ENCODE results near the gene MGAT4C. TPM values are rescaled to one million over a fixed set of nuclear protein-coding genes. Genes with fewer than 3 reads are reported as not detected.

The MGAT4C gene
- total RNA-seq, 1 donor from 2014 or later: 1.0 TPM

DNA sequence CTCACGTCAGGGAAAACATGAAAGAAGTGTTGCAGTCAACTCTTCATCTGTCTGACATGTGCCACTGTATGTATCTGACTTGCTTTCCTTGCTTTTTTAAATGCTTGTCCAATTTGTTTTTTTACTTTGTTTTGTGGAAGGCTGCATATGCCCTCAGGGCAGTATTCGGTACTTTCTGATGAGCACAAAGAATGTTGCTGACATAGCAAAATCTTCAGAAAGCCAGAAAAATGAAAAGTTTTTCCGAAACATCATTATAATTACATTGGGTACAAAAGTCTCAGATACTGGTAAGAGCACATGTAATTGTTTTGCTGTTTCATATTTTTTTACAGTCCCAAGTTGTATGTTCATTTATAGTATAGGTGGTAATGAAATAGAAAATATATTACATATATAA is 237.8 kb downstream of the MGAT4C start:
- no peak overlapping the region for H3K9ac ChIP-seq (ENCODE audit: low read depth in 1 of 3, low read length in 3 of 3)
- H3K27ac ChIP-seq (ENCODE audit: low read depth, low read length): no peak overlapping the region
- no peaks in the 10 kb centered on the region for H3K36me3 ChIP-seq (ENCODE audit: control insufficient read depth in 3 of 3, insufficient read depth in 3 of 3, low read length in 3 of 3)
- H3K27me3 ChIP-seq (ENCODE audit: control insufficient read depth in 3 of 3, insufficient read depth in 3 of 3, low read length in 3 of 3): no peaks in the 10 kb centered on the region
- H3K4me1 ChIP-seq (ENCODE audit: control insufficient read depth in 3 of 3, insufficient read depth in 3 of 3, low read length in 3 of 3): no peaks in the 10 kb centered on the region
- no peak overlapping the region for H3K4me3 ChIP-seq (ENCODE audit: low read length in 3 of 3)
- no peaks in the 10 kb centered on the region for H3K9me3 ChIP-seq (ENCODE audit: control insufficient read depth in 3 of 3, low read length in 3 of 3)

DNA sequence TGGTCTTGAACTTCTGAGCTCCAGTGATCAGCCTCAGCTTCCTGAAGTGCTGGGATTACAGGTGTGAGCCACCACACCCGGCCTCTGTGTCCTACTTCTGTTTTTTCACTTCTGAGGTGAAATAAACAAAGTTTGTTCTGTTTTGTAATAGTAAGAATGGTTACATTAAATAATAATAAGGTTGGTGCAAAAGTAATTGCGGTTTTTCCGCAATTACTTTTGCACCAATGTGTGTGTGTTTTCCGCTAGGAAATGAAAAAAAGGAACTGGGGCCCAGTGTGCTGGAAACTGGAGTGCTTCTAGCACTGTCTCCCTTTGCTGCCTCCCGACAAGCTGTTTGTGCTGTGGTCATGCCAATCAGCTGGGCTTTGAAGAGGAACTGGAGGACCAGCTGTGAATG is 241.2 kb downstream of the MGAT4C start:
- H3K36me3 ChIP-seq (ENCODE audit: control insufficient read depth in 3 of 3, insufficient read depth in 3 of 3, low read length in 3 of 3): no peaks in the 10 kb centered on the region
- H3K9me3 ChIP-seq (ENCODE audit: control insufficient read depth in 3 of 3, low read length in 3 of 3): no peaks in the 10 kb centered on the region
- H3K4me3 ChIP-seq (ENCODE audit: low read length in 3 of 3): no peak overlapping the region
- H3K27me3 ChIP-seq (ENCODE audit: control insufficient read depth in 3 of 3, insufficient read depth in 3 of 3, low read length in 3 of 3): no peaks in the 10 kb centered on the region
- no peaks in the 10 kb centered on the region for H3K4me1 ChIP-seq (ENCODE audit: control insufficient read depth in 3 of 3, insufficient read depth in 3 of 3, low read length in 3 of 3)
- no peak overlapping the region for H3K27ac ChIP-seq (ENCODE audit: low read depth, low read length)
- no peak overlapping the region for H3K9ac ChIP-seq (ENCODE audit: low read depth in 1 of 3, low read length in 3 of 3)

DNA sequence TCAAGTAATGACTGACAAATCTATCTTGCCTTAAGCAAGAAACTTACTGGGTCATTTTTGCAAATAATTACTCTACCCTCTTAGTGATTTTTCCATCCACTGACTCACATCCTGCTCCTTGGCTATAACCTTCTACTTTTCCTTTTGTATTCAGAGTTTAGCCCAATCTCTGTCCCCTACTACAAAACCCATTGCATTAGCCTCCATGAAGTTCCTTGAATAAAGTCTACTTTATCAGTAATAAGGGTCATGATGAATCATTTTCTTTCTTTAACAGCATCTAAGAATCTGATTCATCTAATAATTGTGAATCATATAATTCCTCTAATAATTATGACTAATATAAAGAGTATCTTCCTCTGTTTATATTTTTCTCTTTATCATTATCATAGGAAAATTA is 249.5 kb downstream of the MGAT4C start:
- H3K9ac ChIP-seq (ENCODE audit: low read depth in 1 of 3, low read length in 3 of 3): no peak overlapping the region
- H3K27me3 ChIP-seq (ENCODE audit: control insufficient read depth in 3 of 3, insufficient read depth in 3 of 3, low read length in 3 of 3): no peaks in the 10 kb centered on the region
- no peak overlapping the region for H3K27ac ChIP-seq (ENCODE audit: low read depth, low read length)
- H3K9me3 ChIP-seq (ENCODE audit: control insufficient read depth in 3 of 3, low read length in 3 of 3): no peaks in the 10 kb centered on the region
- no peaks in the 10 kb centered on the region for H3K4me1 ChIP-seq (ENCODE audit: control insufficient read depth in 3 of 3, insufficient read depth in 3 of 3, low read length in 3 of 3)
- no peaks in the 10 kb centered on the region for H3K36me3 ChIP-seq (ENCODE audit: control insufficient read depth in 3 of 3, insufficient read depth in 3 of 3, low read length in 3 of 3)
- no peak overlapping the region for H3K4me3 ChIP-seq (ENCODE audit: low read length in 3 of 3)

DNA sequence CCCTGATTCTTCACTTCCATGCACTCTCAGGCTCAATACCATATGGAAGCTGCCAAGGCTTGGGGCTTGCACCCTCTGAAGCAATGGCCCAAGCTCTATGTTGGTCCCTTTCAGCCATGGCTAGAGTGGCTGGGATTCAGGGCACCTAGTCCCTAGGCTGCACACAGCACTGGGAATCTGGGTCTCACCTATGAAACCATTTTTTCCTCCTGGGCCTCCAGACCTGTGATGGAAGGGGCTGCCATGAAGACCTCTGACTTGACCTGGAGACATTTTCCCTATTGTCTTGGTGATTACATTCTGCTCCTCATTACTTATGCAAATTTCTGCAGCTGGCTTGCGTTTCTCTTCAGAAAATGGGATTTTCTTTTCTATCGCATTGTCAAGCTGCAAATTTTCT is 258.1 kb downstream of the MGAT4C start:
- Histone ChIP-seq H3K27ac (ENCODE audit: low read depth, low read length) (no peak overlapping the region), H3K4me3 (ENCODE audit: low read length in 3 of 3) (no peak overlapping the region), H3K9ac (ENCODE audit: low read depth in 1 of 3, low read length in 3 of 3) (no peak overlapping the region), H3K9me3 (ENCODE audit: control insufficient read depth in 3 of 3, low read length in 3 of 3) (no peaks in the 10 kb centered on the region), H3K4me1 (ENCODE audit: control insufficient read depth in 3 of 3, insufficient read depth in 3 of 3, low read length in 3 of 3) (no peaks in the 10 kb centered on the region), H3K27me3 (ENCODE audit: control insufficient read depth in 3 of 3, insufficient read depth in 3 of 3, low read length in 3 of 3) (no peaks in the 10 kb centered on the region), H3K36me3 (ENCODE audit: control insufficient read depth in 3 of 3, insufficient read depth in 3 of 3, low read length in 3 of 3) (no peaks in the 10 kb centered on the region)

DNA sequence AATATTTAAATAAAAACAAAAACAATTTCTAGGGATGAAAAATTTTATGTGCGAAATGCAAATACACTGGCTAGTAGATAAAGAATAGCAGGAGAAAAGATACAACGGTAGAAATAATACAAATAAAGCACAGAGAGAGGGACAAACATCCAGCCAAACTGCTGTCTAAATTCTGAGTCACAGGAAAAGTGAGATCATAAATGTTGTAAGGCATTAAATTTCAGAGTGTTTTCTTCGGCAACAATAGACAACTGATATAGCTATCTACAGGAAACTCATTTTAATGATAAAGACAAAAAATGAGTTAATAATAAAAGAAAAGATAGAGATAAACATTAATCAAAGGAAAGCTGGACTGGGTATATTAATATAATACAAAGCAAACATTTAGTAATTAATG is 259.9 kb downstream of the MGAT4C start:
- H3K4me3 ChIP-seq (ENCODE audit: low read length in 3 of 3): no peak overlapping the region
- no peak overlapping the region for H3K27ac ChIP-seq (ENCODE audit: low read depth, low read length)
- H3K36me3 ChIP-seq (ENCODE audit: control insufficient read depth in 3 of 3, insufficient read depth in 3 of 3, low read length in 3 of 3): no peaks in the 10 kb centered on the region
- H3K9me3 ChIP-seq (ENCODE audit: control insufficient read depth in 3 of 3, low read length in 3 of 3): peaks cover 0 to 5% (median 3%) of the 10 kb centered on the region in 3 donors
- H3K9ac ChIP-seq (ENCODE audit: low read depth in 1 of 3, low read length in 3 of 3): no peak overlapping the region
- H3K27me3 ChIP-seq (ENCODE audit: control insufficient read depth in 3 of 3, insufficient read depth in 3 of 3, low read length in 3 of 3): no peaks in the 10 kb centered on the region
- H3K4me1 ChIP-seq (ENCODE audit: control insufficient read depth in 3 of 3, insufficient read depth in 3 of 3, low read length in 3 of 3): no peaks in the 10 kb centered on the region

DNA sequence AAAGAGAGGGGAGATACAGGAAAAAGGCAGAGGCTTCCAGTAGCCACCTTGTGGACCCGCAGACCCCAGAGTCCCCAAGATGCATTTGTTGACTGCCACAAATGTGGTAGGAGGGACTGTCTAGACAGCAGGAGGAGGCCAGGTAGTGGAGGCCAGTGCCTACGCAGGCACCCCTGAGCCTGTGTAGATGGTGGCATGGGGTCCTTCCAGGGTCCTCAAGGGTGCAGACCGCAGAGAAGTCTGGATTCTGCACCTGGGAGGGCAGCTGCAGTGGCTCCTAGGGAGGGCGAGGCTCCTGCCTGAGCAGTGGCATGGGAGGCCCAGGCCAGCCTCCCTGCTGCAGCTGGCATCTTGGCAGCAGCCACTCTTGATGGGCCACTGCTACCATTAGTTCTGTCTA is 262.4 kb downstream of the MGAT4C start:
- Histone ChIP-seq H3K36me3 (ENCODE audit: control insufficient read depth in 3 of 3, insufficient read depth in 3 of 3, low read length in 3 of 3) (no peaks in the 10 kb centered on the region), H3K27ac (ENCODE audit: low read depth, low read length) (no peak overlapping the region), H3K4me3 (ENCODE audit: low read length in 3 of 3) (no peak overlapping the region), H3K9me3 (ENCODE audit: control insufficient read depth in 3 of 3, low read length in 3 of 3) (peaks cover 0 to 5% (median 3%) of the 10 kb centered on the region in 3 donors), H3K9ac (ENCODE audit: low read depth in 1 of 3, low read length in 3 of 3) (no peak overlapping the region), H3K4me1 (ENCODE audit: control insufficient read depth in 3 of 3, insufficient read depth in 3 of 3, low read length in 3 of 3) (no peaks in the 10 kb centered on the region), H3K27me3 (ENCODE audit: control insufficient read depth in 3 of 3, insufficient read depth in 3 of 3, low read length in 3 of 3) (no peaks in the 10 kb centered on the region)

DNA sequence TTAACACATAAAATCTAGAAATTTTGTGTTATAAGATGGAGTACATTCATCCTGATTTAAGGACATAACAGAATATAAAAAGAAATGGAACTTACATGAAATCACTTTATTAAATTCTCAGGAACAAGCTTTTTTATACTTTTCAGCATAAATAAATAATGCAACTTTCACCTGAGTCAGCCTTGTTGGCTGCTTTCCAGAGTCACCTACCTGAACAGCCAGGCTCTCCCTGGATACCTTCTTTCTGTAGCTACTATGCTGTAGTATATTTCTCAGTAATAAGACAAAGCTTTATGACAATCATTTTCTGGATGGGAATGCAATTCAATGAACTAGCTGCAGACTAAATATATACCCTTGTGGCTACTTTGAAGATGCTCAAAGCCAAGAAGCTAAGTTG is 270.2 kb downstream of the MGAT4C start:
- H3K4me3 ChIP-seq (ENCODE audit: low read length in 3 of 3): no peak overlapping the region
- no peaks in the 10 kb centered on the region for H3K9me3 ChIP-seq (ENCODE audit: control insufficient read depth in 3 of 3, low read length in 3 of 3)
- H3K36me3 ChIP-seq (ENCODE audit: control insufficient read depth in 3 of 3, insufficient read depth in 3 of 3, low read length in 3 of 3): no peaks in the 10 kb centered on the region
- H3K9ac ChIP-seq (ENCODE audit: low read depth in 1 of 3, low read length in 3 of 3): no peak overlapping the region
- no peak overlapping the region for H3K27ac ChIP-seq (ENCODE audit: low read depth, low read length)
- H3K4me1 ChIP-seq (ENCODE audit: control insufficient read depth in 3 of 3, insufficient read depth in 3 of 3, low read length in 3 of 3): no peaks in the 10 kb centered on the region
- no peaks in the 10 kb centered on the region for H3K27me3 ChIP-seq (ENCODE audit: control insufficient read depth in 3 of 3, insufficient read depth in 3 of 3, low read length in 3 of 3)

DNA sequence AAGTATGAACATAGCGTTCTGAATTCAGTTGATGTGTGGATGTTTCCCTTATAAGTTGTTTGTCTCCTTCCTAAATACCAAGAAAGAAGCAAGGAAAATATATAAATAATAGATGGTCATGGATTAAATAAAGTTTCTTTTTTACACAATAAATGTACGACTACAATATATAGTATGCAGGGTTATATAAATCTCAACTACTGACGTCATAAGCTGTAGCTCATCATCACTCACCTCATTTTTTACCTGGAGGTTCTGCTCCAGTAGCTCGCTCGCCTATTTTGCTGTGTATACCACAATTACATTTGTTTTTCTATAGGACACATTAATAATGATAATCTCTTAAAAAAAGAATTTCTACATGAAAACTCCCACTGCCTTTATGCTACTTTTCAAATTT is 272.6 kb downstream of the MGAT4C start:
- no peak overlapping the region for H3K27ac ChIP-seq (ENCODE audit: low read depth, low read length)
- no peaks in the 10 kb centered on the region for H3K36me3 ChIP-seq (ENCODE audit: control insufficient read depth in 3 of 3, insufficient read depth in 3 of 3, low read length in 3 of 3)
- no peak overlapping the region for H3K9ac ChIP-seq (ENCODE audit: low read depth in 1 of 3, low read length in 3 of 3)
- no peaks in the 10 kb centered on the region for H3K9me3 ChIP-seq (ENCODE audit: control insufficient read depth in 3 of 3, low read length in 3 of 3)
- no peaks in the 10 kb centered on the region for H3K4me1 ChIP-seq (ENCODE audit: control insufficient read depth in 3 of 3, insufficient read depth in 3 of 3, low read length in 3 of 3)
- H3K4me3 ChIP-seq (ENCODE audit: low read length in 3 of 3): no peak overlapping the region
- H3K27me3 ChIP-seq (ENCODE audit: control insufficient read depth in 3 of 3, insufficient read depth in 3 of 3, low read length in 3 of 3): no peaks in the 10 kb centered on the region

DNA sequence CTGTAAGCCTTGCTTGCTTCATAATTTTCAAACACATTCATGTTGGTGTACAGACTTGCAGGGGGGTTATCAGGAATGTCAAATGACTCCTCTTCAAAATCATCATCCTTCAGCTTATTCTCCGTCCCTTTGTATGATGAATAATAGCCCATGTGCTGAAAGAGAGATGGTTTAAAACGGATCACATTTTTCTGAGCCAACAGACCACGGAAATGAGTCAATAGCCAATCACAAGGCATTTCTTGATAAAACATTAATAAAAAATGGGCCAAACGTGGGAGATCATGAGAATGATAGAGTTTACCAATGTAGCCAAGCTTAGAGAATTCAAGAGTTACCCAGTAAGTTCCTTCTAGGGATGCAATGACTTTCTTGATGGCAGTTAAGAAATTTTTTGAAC is 276.6 kb downstream of the MGAT4C start:
- H3K9me3 ChIP-seq (ENCODE audit: control insufficient read depth in 3 of 3, low read length in 3 of 3): no peaks in the 10 kb centered on the region
- H3K4me3 ChIP-seq (ENCODE audit: low read length in 3 of 3): no peak overlapping the region
- no peak overlapping the region for H3K9ac ChIP-seq (ENCODE audit: low read depth in 1 of 3, low read length in 3 of 3)
- H3K4me1 ChIP-seq (ENCODE audit: control insufficient read depth in 3 of 3, insufficient read depth in 3 of 3, low read length in 3 of 3): no peaks in the 10 kb centered on the region
- no peak overlapping the region for H3K27ac ChIP-seq (ENCODE audit: low read depth, low read length)
- no peaks in the 10 kb centered on the region for H3K36me3 ChIP-seq (ENCODE audit: control insufficient read depth in 3 of 3, insufficient read depth in 3 of 3, low read length in 3 of 3)
- H3K27me3 ChIP-seq (ENCODE audit: control insufficient read depth in 3 of 3, insufficient read depth in 3 of 3, low read length in 3 of 3): no peaks in the 10 kb centered on the region

DNA sequence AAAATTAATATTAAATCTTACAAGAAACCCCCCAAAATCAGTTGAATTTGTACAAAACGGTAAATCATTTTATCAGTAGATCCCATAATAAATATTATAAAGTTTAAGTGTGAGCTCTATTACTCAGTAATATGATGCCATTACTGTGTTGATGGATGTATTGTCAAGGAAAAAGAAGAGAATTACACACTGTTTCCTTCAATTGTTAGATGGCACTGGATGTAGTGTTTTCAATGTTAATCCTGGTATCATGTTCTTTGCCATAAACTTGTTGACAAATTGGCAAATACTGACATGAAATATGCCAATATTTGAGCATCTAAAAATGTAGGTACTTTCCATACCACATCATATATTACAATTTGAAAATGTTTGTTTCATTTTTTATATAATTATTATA is 280.5 kb downstream of the MGAT4C start:
- H3K27me3 ChIP-seq (ENCODE audit: control insufficient read depth in 3 of 3, insufficient read depth in 3 of 3, low read length in 3 of 3): no peaks in the 10 kb centered on the region
- no peaks in the 10 kb centered on the region for H3K9me3 ChIP-seq (ENCODE audit: control insufficient read depth in 3 of 3, low read length in 3 of 3)
- H3K4me3 ChIP-seq (ENCODE audit: low read length in 3 of 3): no peak overlapping the region
- H3K27ac ChIP-seq (ENCODE audit: low read depth, low read length): no peak overlapping the region
- H3K4me1 ChIP-seq (ENCODE audit: control insufficient read depth in 3 of 3, insufficient read depth in 3 of 3, low read length in 3 of 3): no peaks in the 10 kb centered on the region
- H3K9ac ChIP-seq (ENCODE audit: low read depth in 1 of 3, low read length in 3 of 3): no peak overlapping the region
- no peaks in the 10 kb centered on the region for H3K36me3 ChIP-seq (ENCODE audit: control insufficient read depth in 3 of 3, insufficient read depth in 3 of 3, low read length in 3 of 3)

DNA sequence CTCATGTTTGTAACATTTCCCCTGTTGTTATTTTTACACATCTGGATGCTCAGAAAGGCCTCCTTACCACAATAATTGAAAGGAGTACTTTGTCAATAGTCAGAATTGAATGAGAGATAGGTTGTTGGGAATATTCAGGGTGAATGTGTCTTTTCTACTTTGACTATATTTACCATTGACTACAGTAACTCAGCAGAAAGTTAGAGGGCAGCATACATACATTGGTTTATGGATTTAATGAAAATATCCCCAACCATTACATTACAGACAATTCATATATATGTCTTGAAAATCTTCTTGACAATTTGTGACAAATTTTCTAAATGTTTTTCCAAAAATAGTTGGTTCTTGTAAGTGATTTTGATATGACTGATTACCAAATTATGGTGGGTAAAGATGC is 284.4 kb downstream of the MGAT4C start:
- Histone ChIP-seq H3K4me3 (ENCODE audit: low read length in 3 of 3) (no peak overlapping the region), H3K27ac (ENCODE audit: low read depth, low read length) (no peak overlapping the region), H3K9me3 (ENCODE audit: control insufficient read depth in 3 of 3, low read length in 3 of 3) (no peaks in the 10 kb centered on the region), H3K9ac (ENCODE audit: low read depth in 1 of 3, low read length in 3 of 3) (no peak overlapping the region), H3K27me3 (ENCODE audit: control insufficient read depth in 3 of 3, insufficient read depth in 3 of 3, low read length in 3 of 3) (no peaks in the 10 kb centered on the region), H3K36me3 (ENCODE audit: control insufficient read depth in 3 of 3, insufficient read depth in 3 of 3, low read length in 3 of 3) (no peaks in the 10 kb centered on the region), H3K4me1 (ENCODE audit: control insufficient read depth in 3 of 3, insufficient read depth in 3 of 3, low read length in 3 of 3) (no peaks in the 10 kb centered on the region)
